ENCODE data around the gene SLC15A3.

DNA sequence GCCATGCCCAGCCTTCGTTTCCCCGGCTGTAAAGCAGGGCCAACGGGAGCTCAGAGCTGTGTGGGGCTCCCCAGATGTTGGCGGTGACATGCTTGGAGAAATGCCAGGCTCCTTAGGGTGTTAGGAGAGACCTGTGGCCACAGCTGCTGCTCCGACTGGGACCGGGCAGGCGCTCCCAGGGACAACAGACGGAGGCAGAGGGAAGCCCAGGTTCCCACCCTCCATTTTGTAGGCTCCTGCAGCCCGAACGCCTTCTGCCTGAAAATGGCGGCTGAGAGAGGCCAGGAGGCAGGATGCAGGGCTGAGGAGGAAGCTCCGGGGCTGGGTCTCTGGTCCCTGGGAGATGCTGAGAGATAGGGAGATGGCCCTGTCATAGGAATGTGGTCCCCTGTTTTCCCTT lies 29.5 kb upstream of the SLC15A3 start:
- TF ChIP-seq, protein P1, sequence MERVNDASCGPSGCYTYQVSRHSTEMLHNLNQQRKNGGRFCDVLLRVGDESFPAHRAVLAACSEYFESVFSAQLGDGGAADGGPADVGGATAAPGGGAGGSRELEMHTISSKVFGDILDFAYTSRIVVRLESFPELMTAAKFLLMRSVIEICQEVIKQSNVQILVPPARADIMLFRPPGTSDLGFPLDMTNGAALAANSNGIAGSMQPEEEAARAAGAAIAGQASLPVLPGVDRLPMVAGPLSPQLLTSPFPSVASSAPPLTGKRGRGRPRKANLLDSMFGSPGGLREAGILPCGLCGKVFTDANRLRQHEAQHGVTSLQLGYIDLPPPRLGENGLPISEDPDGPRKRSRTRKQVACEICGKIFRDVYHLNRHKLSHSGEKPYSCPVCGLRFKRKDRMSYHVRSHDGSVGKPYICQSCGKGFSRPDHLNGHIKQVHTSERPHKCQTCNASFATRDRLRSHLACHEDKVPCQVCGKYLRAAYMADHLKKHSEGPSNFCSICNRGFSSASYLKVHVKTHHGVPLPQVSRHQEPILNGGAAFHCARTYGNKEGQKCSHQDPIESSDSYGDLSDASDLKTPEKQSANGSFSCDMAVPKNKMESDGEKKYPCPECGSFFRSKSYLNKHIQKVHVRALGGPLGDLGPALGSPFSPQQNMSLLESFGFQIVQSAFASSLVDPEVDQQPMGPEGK (CRISPR knock-in tag; IDR thresholded peaks at IDR 0.05; ENCODE audit: borderline replicate concordance) = no peak
- TF ChIP-seq ESRRG (CRISPR knock-in tag; IDR thresholded peaks at IDR 0.05) = no peak
- TF ChIP-seq, protein P2, sequence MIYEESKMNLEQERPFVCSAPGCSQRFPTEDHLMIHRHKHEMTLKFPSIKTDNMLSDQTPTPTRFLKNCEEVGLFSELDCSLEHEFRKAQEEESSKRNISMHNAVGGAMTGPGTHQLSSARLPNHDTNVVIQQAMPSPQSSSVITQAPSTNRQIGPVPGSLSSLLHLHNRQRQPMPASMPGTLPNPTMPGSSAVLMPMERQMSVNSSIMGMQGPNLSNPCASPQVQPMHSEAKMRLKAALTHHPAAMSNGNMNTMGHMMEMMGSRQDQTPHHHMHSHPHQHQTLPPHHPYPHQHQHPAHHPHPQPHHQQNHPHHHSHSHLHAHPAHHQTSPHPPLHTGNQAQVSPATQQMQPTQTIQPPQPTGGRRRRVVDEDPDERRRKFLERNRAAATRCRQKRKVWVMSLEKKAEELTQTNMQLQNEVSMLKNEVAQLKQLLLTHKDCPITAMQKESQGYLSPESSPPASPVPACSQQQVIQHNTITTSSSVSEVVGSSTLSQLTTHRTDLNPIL (CRISPR knock-in tag; IDR thresholded peaks at IDR 0.05; ENCODE audit: low read depth) = no peak
- TF ChIP-seq TCF4 (CRISPR knock-in tag; IDR thresholded peaks at IDR 0.05; ENCODE audit: borderline replicate concordance) = no peak
- no peak for TF ChIP-seq ZFP3 (CRISPR knock-in tag; IDR thresholded peaks at IDR 0.05)
- no peak for TF ChIP-seq PPARA (CRISPR knock-in tag; IDR thresholded peaks at IDR 0.05; ENCODE audit: borderline replicate concordance)
- TF ChIP-seq ISL1 (CRISPR knock-in tag; IDR thresholded peaks at IDR 0.05) = no peak
- TF ChIP-seq, protein P3, sequence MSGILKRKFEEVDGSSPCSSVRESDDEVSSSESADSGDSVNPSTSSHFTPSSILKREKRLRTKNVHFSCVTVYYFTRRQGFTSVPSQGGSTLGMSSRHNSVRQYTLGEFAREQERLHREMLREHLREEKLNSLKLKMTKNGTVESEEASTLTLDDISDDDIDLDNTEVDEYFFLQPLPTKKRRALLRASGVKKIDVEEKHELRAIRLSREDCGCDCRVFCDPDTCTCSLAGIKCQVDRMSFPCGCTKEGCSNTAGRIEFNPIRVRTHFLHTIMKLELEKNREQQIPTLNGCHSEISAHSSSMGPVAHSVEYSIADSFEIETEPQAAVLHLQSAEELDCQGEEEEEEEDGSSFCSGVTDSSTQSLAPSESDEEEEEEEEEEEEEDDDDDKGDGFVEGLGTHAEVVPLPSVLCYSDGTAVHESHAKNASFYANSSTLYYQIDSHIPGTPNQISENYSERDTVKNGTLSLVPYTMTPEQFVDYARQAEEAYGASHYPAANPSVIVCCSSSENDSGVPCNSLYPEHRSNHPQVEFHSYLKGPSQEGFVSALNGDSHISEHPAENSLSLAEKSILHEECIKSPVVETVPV (CRISPR knock-in tag; IDR thresholded peaks at IDR 0.05) = no peak
- TF ChIP-seq RARB (CRISPR knock-in tag; IDR thresholded peaks at IDR 0.05) = no peak
- TF ChIP-seq ZNF565 (CRISPR knock-in tag; conservative IDR thresholded peaks at IDR 0.05; ENCODE audit: low read depth) = no peak
- TF ChIP-seq, protein P4, sequence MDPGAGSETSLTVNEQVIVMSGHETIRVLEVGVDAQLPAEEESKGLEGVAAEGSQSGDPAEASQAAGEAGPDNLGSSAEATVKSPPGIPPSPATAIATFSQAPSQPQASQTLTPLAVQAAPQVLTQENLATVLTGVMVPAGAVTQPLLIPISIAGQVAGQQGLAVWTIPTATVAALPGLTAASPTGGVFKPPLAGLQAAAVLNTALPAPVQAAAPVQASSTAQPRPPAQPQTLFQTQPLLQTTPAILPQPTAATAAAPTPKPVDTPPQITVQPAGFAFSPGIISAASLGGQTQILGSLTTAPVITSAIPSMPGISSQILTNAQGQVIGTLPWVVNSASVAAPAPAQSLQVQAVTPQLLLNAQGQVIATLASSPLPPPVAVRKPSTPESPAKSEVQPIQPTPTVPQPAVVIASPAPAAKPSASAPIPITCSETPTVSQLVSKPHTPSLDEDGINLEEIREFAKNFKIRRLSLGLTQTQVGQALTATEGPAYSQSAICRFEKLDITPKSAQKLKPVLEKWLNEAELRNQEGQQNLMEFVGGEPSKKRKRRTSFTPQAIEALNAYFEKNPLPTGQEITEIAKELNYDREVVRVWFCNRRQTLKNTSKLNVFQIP (CRISPR knock-in tag; IDR thresholded peaks at IDR 0.05; ENCODE audit: borderline replicate concordance, low read depth) = no peak
